ENCODE results near the gene CDC16. TPM values are rescaled to one million over a fixed set of nuclear protein-coding genes. Genes with fewer than 3 reads are reported as not detected.
A peak's percentile ranks its signal among the peaks of the same experiment; 100 is the strongest.

CDC16 gene
- total RNA-seq, 1 experiment from 2014 or later = 61.0 TPM

- TF ChIP-seq POLR2AphosphoS5 (IDR thresholded peaks at IDR 0.05; ENCODE audit: low read depth, low read length) (no peak), TCF7L2 (IDR thresholded peaks at IDR 0.05; ENCODE audit: borderline replicate concordance, extremely low read depth, insufficient read depth, insufficient read length) (no peak), ELF1 (IDR thresholded peaks at IDR 0.05; ENCODE audit: borderline replicate concordance, low read depth) (no peak), POLR2A (IDR thresholded peaks at IDR 0.05; ENCODE audit: borderline replicate concordance, extremely low read depth, insufficient read depth, insufficient read length) (no peak), EZH2 (IDR thresholded peaks at IDR 0.05) (no peak), CEBPB (IDR thresholded peaks at IDR 0.05; ENCODE audit: low read depth) (no peak), EZH2phosphoT487 (IDR thresholded peaks at IDR 0.05; ENCODE audit: borderline replicate concordance) (no peak), SP1 (IDR thresholded peaks at IDR 0.05; ENCODE audit: low read depth) (no peak), ZNF274 (IDR thresholded peaks at IDR 0.05; ENCODE audit: low read depth, low read length) (no peak), CBX3 (IDR thresholded peaks at IDR 0.05; ENCODE audit: low read depth) (no peak), SIN3A (IDR thresholded peaks at IDR 0.05; ENCODE audit: low read depth) (no peak), REST (IDR thresholded peaks at IDR 0.05; ENCODE audit: low read depth) (no peak), ZFX (IDR thresholded peaks at IDR 0.05) (no peak), RAD21 (IDR thresholded peaks at IDR 0.05; ENCODE audit: low read depth) (no peak)
- TF ChIP-seq, protein P1, sequence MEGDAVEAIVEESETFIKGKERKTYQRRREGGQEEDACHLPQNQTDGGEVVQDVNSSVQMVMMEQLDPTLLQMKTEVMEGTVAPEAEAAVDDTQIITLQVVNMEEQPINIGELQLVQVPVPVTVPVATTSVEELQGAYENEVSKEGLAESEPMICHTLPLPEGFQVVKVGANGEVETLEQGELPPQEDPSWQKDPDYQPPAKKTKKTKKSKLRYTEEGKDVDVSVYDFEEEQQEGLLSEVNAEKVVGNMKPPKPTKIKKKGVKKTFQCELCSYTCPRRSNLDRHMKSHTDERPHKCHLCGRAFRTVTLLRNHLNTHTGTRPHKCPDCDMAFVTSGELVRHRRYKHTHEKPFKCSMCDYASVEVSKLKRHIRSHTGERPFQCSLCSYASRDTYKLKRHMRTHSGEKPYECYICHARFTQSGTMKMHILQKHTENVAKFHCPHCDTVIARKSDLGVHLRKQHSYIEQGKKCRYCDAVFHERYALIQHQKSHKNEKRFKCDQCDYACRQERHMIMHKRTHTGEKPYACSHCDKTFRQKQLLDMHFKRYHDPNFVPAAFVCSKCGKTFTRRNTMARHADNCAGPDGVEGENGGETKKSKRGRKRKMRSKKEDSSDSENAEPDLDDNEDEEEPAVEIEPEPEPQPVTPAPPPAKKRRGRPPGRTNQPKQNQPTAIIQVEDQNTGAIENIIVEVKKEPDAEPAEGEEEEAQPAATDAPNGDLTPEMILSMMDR (IDR thresholded peaks at IDR 0.05 in 2 of 3, conservative IDR thresholded peaks at IDR 0.05 in 1 of 3; ENCODE audit: borderline replicate concordance in 1 of 3, insufficient read depth in 1 of 3, low read depth in 2 of 3, low read length in 2 of 3) = no peak
- TF ChIP-seq, protein P2, sequence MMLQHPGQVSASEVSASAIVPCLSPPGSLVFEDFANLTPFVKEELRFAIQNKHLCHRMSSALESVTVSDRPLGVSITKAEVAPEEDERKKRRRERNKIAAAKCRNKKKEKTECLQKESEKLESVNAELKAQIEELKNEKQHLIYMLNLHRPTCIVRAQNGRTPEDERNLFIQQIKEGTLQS (IDR thresholded peaks at IDR 0.05) = no peak
- TF ChIP-seq, protein P3, sequence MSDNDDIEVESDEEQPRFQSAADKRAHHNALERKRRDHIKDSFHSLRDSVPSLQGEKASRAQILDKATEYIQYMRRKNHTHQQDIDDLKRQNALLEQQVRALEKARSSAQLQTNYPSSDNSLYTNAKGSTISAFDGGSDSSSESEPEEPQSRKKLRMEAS (IDR thresholded peaks at IDR 0.05) = no peak
- Histone ChIP-seq H2AFZ (ENCODE audit: low read depth, low read length, poor library complexity, severe bottlenecking) (peak overlapping the region; percentile 46), H3K4me1 (ENCODE audit: control insufficient read depth in 1 of 2, insufficient read depth in 2 of 2, low read length in 2 of 2) (peaks cover 0 to 19% of the 10 kb centered on the region in 2 experiments; a peak in 3 of 4 replicates), H3K9ac (ENCODE audit: low read length) (no peak overlapping the region), H3K9me2 (ENCODE audit: insufficient read depth) (no peaks in the 10 kb centered on the region), H3K27me3 (ENCODE audit: insufficient read depth, low read length) (no peaks in the 10 kb centered on the region), H4K20me1 (ENCODE audit: insufficient read depth) (no peaks in the 10 kb centered on the region), H3K9me3 (ENCODE audit: control insufficient read depth in 1 of 2, insufficient read depth in 1 of 2, low read depth in 1 of 2, low read length in 2 of 2) (no peaks in the 10 kb centered on the region), H3K27ac (ENCODE audit: low read depth, low read length) (no peak overlapping the region), H3K4me2 (ENCODE audit: low read length) (peak overlapping the region; percentile 68; the same call in 1 of the 2 replicates), H3K4me3 (replicated peaks in 1 of 2; ENCODE audit: low read depth in 1 of 2, low read length in 2 of 2) (no peak overlapping the region), H3K79me2 (ENCODE audit: insufficient read depth, low read length) (no peaks in the 10 kb centered on the region), H3K36me3 (ENCODE audit: control insufficient read depth in 1 of 2, insufficient read depth in 2 of 2, low read length in 2 of 2) (no peaks in the 10 kb centered on the region)
- no TSS peak for BruUV-seq (replicated peaks)
- ChIA-PET RAD21 (ENCODE audit: low non-redundant PET in 1 of 2, low total read pairs in 2 of 2, uncharacterized antibody in 2 of 2, unreplicated experiment in 2 of 2) (no interaction called here), POLR2A (no interaction called here), CTCF (no interaction called here)
- intact Hi-C loops (cut with micrococcal nuclease) = loop anchor here (2.0 kb wide), 3 partner anchors 77 to 607 kb away; no protein-coding TSS in a partner anchor
- ATAC-seq (no peak), DNase-seq (ENCODE audit: low read depth, low spot score) (no peak)
Measured at GRCh38 chr13:114227528-114227927, 7.2 kb upstream of the CDC16 start.
